CD4-positive, alpha-beta T cell treated with Interleukin-6 at 100 ng/mL for 8 hours (primary cell): ENCODE results near the gene TYW5.

ENCODE experiments used
- DNase-seq: peaks from one replicate; pipeline ENCODE4 v3.0.0-alpha.2; 2020; ENCODE audit warnings: mixed read lengths, low spot score

TYW5 gene

GRCh38 chr2:199973703-199974102, 18.4 kb upstream of the TYW5 start:
- no peak for DNase-seq

- DNase-seq = no peak
These were observed 16.9 kb upstream of the TYW5 start for GRCh38 chr2:199972088-199972626.

GRCh38 chr2:199968126-199968525, 12.8 kb upstream of the TYW5 start:
- no peak for DNase-seq

GRCh38 chr2:199966976-199967375, 11.7 kb upstream of the TYW5 start:
- DNase-seq = no peak

- DNase-seq = no peak
These were observed 11.1 kb upstream of the TYW5 start for GRCh38 chr2:199966405-199966804.

GRCh38 chr2:199962203-199962602, 6.9 kb upstream of the TYW5 start:
- DNase-seq = no peak

- DNase-seq = no peak
These were observed 2.7 kb upstream of the TYW5 start for GRCh38 chr2:199958014-199958413.

GRCh38 chr2:199956062-199956380, 730 bp upstream of the TYW5 start:
- DNase-seq = no peak

GRCh38 chr2:199955007-199955338, 318 bp downstream of the TYW5 start:
- no peak for DNase-seq

- DNase-seq = no peak
These were observed 4.3 kb downstream of the TYW5 start for GRCh38 chr2:199951023-199951422.

- DNase-seq = no peak
These were observed 4.9 kb downstream of the TYW5 start for GRCh38 chr2:199950396-199950795.

GRCh38 chr2:199946836-199947235, 8.5 kb downstream of the TYW5 start:
- no peak for DNase-seq

GRCh38 chr2:199946196-199946595, 9.1 kb downstream of the TYW5 start:
- DNase-seq = no peak

GRCh38 chr2:199943373-199943772, 11.9 kb downstream of the TYW5 start:
- DNase-seq = no peak

GRCh38 chr2:199940373-199940772, 14.9 kb downstream of the TYW5 start:
- DNase-seq = no peak

GRCh38 chr2:199936554-199936953, 18.7 kb downstream of the TYW5 start:
- no peak for DNase-seq

GRCh38 chr2:199933466-199933865, 21.8 kb downstream of the TYW5 start:
- no peak for DNase-seq

- DNase-seq = no peak
These were observed 22.9 kb downstream of the TYW5 start for GRCh38 chr2:199932312-199932855.

GRCh38 chr2:199929262-199929661, 26.0 kb downstream of the TYW5 start:
- no peak for DNase-seq

- no peak for DNase-seq
These were observed 26.7 kb downstream of the TYW5 start for GRCh38 chr2:199928626-199929025.

- no peak for DNase-seq
These were observed 27.1 kb downstream of the TYW5 start for GRCh38 chr2:199928226-199928625.

- DNase-seq = no peak
These were observed 28.5 kb downstream of the TYW5 start for GRCh38 chr2:199926806-199927205.

- DNase-seq = no peak
These were observed 31.4 kb downstream of the TYW5 start for GRCh38 chr2:199923924-199924323.

- no peak for DNase-seq
These were observed 32.4 kb downstream of the TYW5 start for GRCh38 chr2:199922856-199923255.

- DNase-seq = no peak
These were observed 38.3 kb downstream of the TYW5 start for GRCh38 chr2:199916980-199917379.
